Activated CD4-positive, alpha-beta T cell treated with anti-CD3 and anti-CD28 coated beads, Interleukin-2, amount 50 U/mL, for 24 hours (primary cell): ENCODE measurements around the gene CRPPA.
"Not testable (repeated sequence)": the region's sequence is repeated elsewhere in the genome, so short reads cannot be mapped to it uniquely, and the experiment has no call there.

Experiments used
- DNase-seq, 2 donors: peaks; one replicate each; pipeline ENCODE4 v3.0.0-alpha.2; 2020; ENCODE audit warnings: low read depth in 1 of 2, low spot score in 1 of 2

The CRPPA gene

GRCh38 chr7:16421333-16422102 lies at the start of gene CRPPA:
Gene CRPPA (minus strand): TSS chr7:16421538. CDS start chr7:16421322, 216 bp downstream.
- peak; percentile 8 to 22 for DNase-seq

GRCh38 chr7:16465469-16466361 lies 44.4 kb upstream of the CRPPA start, which contains the start of gene SOSTDC1:
Gene SOSTDC1 (minus strand): TSS chr7:16465738. CDS start chr7:16465668, 70 bp downstream.
- DNase-seq: no peak

- no peak for DNase-seq
These were observed 42.8 kb upstream of the CRPPA start for GRCh38 chr7:16463949-16464715.

- no peak for DNase-seq
These were observed 42.2 kb upstream of the CRPPA start for GRCh38 chr7:16463520-16463919.

- no peak for DNase-seq
These were observed 41.1 kb upstream of the CRPPA start for GRCh38 chr7:16462431-16462889.

- DNase-seq: no peak
These were observed 39.6 kb upstream of the CRPPA start for GRCh38 chr7:16460789-16461493.

- not testable (repeated sequence) for DNase-seq
These were observed 35.0 kb upstream of the CRPPA start for GRCh38 chr7:16456303-16456702.

GRCh38 chr7:16455591-16455990 lies 34.3 kb upstream of the CRPPA start:
- no peak for DNase-seq

GRCh38 chr7:16450366-16450765 lies 29.0 kb upstream of the CRPPA start:
- no peak for DNase-seq

GRCh38 chr7:16447876-16448275 lies 26.5 kb upstream of the CRPPA start:
- no peak for DNase-seq

GRCh38 chr7:16446508-16446907 lies 25.2 kb upstream of the CRPPA start:
- no peak for DNase-seq

- DNase-seq: not testable (repeated sequence)
These were observed 22.5 kb upstream of the CRPPA start for GRCh38 chr7:16443871-16444270.

- DNase-seq: no peak
These were observed 17.6 kb upstream of the CRPPA start for GRCh38 chr7:16438988-16439387.

GRCh38 chr7:16436306-16436705 lies 15.0 kb upstream of the CRPPA start:
- no peak for DNase-seq

GRCh38 chr7:16433568-16434122 lies 12.3 kb upstream of the CRPPA start:
- no peak for DNase-seq

GRCh38 chr7:16432425-16432731 lies 11.0 kb upstream of the CRPPA start:
- DNase-seq: no peak

GRCh38 chr7:16431646-16432424 lies 10.5 kb upstream of the CRPPA start:
- DNase-seq: no peak

- no peak for DNase-seq
These were observed 8.8 kb upstream of the CRPPA start for GRCh38 chr7:16430133-16430532.

GRCh38 chr7:16428672-16429071 lies 7.3 kb upstream of the CRPPA start:
- no peak for DNase-seq

- DNase-seq: no peak
These were observed 6.8 kb upstream of the CRPPA start for GRCh38 chr7:16428182-16428581.
